Mesenchymal stem cell (in vitro differentiated cells and primary cell): ENCODE measurements around the gene C8G.

Source experiments
- DNase-seq: peaks from one replicate; pipeline ENCODE4 v3.0.0-alpha.2; 2013
- H2AFZ ChIP-seq: one replicate; pipeline ENCODE4 v1.6.1; 2013; ENCODE audit warnings: low read depth, mild to moderate bottlenecking, control low read depth, inconsistent platforms, low read length, moderate library complexity
- H2AK5ac ChIP-seq: 2 replicates; pipeline ENCODE4 v1.6.1; 2013; ENCODE audit warnings: low read length, moderate library complexity, mild to moderate bottlenecking, inconsistent platforms; ENCODE audit not compliant: severe bottlenecking
- H2BK120ac ChIP-seq: one replicate; pipeline ENCODE4 v1.6.1; 2013; ENCODE audit warnings: low read depth, mild to moderate bottlenecking, inconsistent platforms, low read length, moderate library complexity
- H2BK12ac ChIP-seq, 2 experiments: one replicate each; pipeline ENCODE4 v1.6.1; 2013; ENCODE audit warnings: inconsistent platforms in 2 of 2, low read length in 2 of 2, mild to moderate bottlenecking in 2 of 2, moderate library complexity in 2 of 2, control low read depth in 1 of 2
- H2BK15ac ChIP-seq: one replicate; pipeline ENCODE4 v1.6.1; 2013; ENCODE audit warnings: mild to moderate bottlenecking, low read depth, inconsistent platforms; ENCODE audit not compliant: poor library complexity, severe bottlenecking
- H2BK5ac ChIP-seq: 2 replicates; pipeline ENCODE4 v1.6.1; 2013; ENCODE audit warnings: low read depth, mild to moderate bottlenecking, low read length, control low read depth, inconsistent platforms; ENCODE audit not compliant: poor library complexity, severe bottlenecking
- H3K14ac ChIP-seq, 2 experiments: one replicate each; pipeline ENCODE4 v1.6.1; 2013; ENCODE audit warnings: inconsistent platforms in 2 of 2, low read length in 2 of 2, control low read depth in 1 of 2, mild to moderate bottlenecking in 1 of 2, moderate library complexity in 1 of 2
- H3K18ac ChIP-seq, 2 experiments: one replicate each; pipeline ENCODE4 v1.6.1; 2013; ENCODE audit warnings: inconsistent platforms in 2 of 2, low read length in 2 of 2, control low read depth in 1 of 2, low read depth in 1 of 2, mild to moderate bottlenecking in 1 of 2
- H3K23ac ChIP-seq, 2 experiments: one replicate each; pipeline ENCODE4 v1.6.1; 2013; ENCODE audit warnings: inconsistent platforms in 2 of 2, low read length in 2 of 2, mild to moderate bottlenecking in 2 of 2, moderate library complexity in 2 of 2, control low read depth in 1 of 2
- H3K27ac ChIP-seq: 2 replicates; pipeline ENCODE4 v1.5.1; 2013; ENCODE audit warnings: mild to moderate bottlenecking, moderate library complexity, low read length, control low read depth, inconsistent platforms; ENCODE audit not compliant: poor library complexity, severe bottlenecking
- H3K27me3 ChIP-seq, 2 experiments: 2 replicates each; pipeline versions ENCODE4 v1.6.1 to v1.7.0; 2013; ENCODE audit warnings: low read length in 2 of 2, mild to moderate bottlenecking in 2 of 2, moderate library complexity in 2 of 2, control low read depth in 1 of 2, inconsistent platforms in 1 of 2; ENCODE audit not compliant: control insufficient read depth in 1 of 2, insufficient read depth in 1 of 2
- H3K36me3 ChIP-seq, 2 experiments: 2 replicates each; pipeline versions ENCODE4 v1.6.1 to v1.7.0; 2013; ENCODE audit warnings: low read length in 2 of 2, control low read depth in 1 of 2, inconsistent platforms in 1 of 2, low read depth in 1 of 2, mild to moderate bottlenecking in 1 of 2; ENCODE audit not compliant: insufficient read depth in 2 of 2, control insufficient read depth in 1 of 2
- H3K4ac ChIP-seq, 2 experiments: one replicate each; pipeline ENCODE4 v1.6.1; 2013; ENCODE audit warnings: inconsistent platforms in 2 of 2, low read length in 2 of 2, mild to moderate bottlenecking in 2 of 2, moderate library complexity in 2 of 2, control low read depth in 1 of 2, low read depth in 1 of 2
- H3K4me1 ChIP-seq: 2 replicates; pipeline ENCODE4 v1.6.1; 2013; ENCODE audit warnings: low read depth, low read length, control low read depth; ENCODE audit not compliant: control insufficient read depth, insufficient read depth
- H3K4me2 ChIP-seq: 2 replicates; pipeline ENCODE4 v1.6.1; 2013; ENCODE audit warnings: low read length, mild to moderate bottlenecking, inconsistent platforms; ENCODE audit not compliant: poor library complexity, severe bottlenecking
- H3K4me3 ChIP-seq, 2 experiments: 2 replicates each; pipeline versions ENCODE4 v1.5.1 to v1.7.0; 2013; ENCODE audit warnings: low read length in 2 of 2, mild to moderate bottlenecking in 2 of 2, control low read depth in 1 of 2, low read depth in 1 of 2; ENCODE audit not compliant: insufficient read depth in 1 of 2
- H3K79me1 ChIP-seq: replicated peaks from 2 replicates; pipeline ENCODE4 v1.6.1; 2013; ENCODE audit warnings: mild to moderate bottlenecking, control low read depth, low read length, inconsistent platforms; ENCODE audit not compliant: poor library complexity, severe bottlenecking
- H3K9ac ChIP-seq: 2 replicates; pipeline ENCODE4 v1.7.0; 2013; ENCODE audit warnings: mild to moderate bottlenecking, low read length, moderate library complexity
- H3K9me3 ChIP-seq: 2 replicates; pipeline ENCODE4 v1.7.0; 2013; ENCODE audit warnings: mild to moderate bottlenecking, low read length; ENCODE audit not compliant: control insufficient read depth
- H4K8ac ChIP-seq: one replicate; pipeline ENCODE4 v1.6.1; 2013; ENCODE audit warnings: inconsistent platforms, mild to moderate bottlenecking, low read length, moderate library complexity
- H4K91ac ChIP-seq: one replicate; pipeline ENCODE4 v1.6.1; 2013; ENCODE audit warnings: mild to moderate bottlenecking, low read length, inconsistent platforms
- WGBS: methylation state at CpG from one replicate; pipeline ENCODE4 v1.1.7; 2013; ENCODE audit warnings: mixed read lengths; 5-methylcytosine and 5-hydroxymethylcytosine counted together

C8G gene

DNA sequence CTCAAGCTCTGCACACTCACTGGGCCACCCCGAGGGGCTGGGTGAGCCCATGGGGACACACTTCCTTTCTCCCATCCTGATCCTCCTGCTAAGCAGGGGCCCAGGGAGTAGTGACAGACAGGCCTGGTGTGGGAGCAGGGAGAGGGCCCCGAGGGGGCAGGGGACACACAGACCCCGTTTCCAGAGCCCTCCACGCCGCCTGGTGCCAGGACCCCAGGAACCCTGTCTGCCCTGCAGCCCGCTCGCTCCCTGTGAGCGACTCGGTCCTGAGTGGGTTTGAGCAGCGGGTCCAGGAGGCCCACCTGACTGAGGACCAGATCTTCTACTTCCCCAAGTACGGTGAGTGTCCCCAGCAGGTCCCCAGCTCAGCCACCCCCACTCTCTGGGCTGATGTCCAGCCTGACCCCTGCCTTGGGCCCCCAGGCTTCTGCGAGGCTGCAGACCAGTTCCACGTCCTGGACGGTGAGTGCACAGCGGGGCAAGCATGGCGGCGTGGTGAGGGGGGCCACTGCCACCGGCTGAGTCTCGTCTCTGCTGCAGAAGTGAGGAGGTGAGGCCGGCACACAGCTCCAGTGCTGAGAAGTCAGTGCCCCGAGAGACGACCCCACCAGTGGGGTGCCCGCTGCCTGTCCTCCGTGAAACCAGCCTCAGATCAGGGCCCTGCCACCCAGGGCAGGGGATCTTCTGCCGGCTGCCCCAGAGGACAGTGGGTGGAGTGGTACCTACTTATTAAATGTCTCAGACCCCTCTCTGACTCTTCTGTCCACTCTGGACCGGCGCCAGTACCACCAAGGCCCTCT is 1.4 kb downstream of the C8G start:
- Histone ChIP-seq H3K14ac (no peak overlapping the region), H3K9ac (no peak overlapping the region), H3K4me1 (peaks cover 44% of the 10 kb centered on the region), H3K36me3 (peaks cover 15 to 25% of the 10 kb centered on the region in 2 experiments), H3K4ac (no peak overlapping the region), H2BK15ac (no peak overlapping the region), H4K91ac (no peak overlapping the region), H2AK5ac (no peak overlapping the region), H2BK12ac (no peak overlapping the region), H2BK120ac (no peak overlapping the region), H3K79me1 (peaks cover 8% of the 10 kb centered on the region), H3K9me3 (no peaks in the 10 kb centered on the region), H2BK5ac (no peak overlapping the region), H3K27ac (no peak overlapping the region), H3K4me2 (no peak overlapping the region), H2AFZ (no peak overlapping the region), H3K27me3 (no peaks in the 10 kb centered on the region), H3K18ac (no peak overlapping the region), H3K4me3 (no peak overlapping the region), H3K23ac (no peak overlapping the region), H4K8ac (no peak overlapping the region)
- WGBS = 89% methylated on average over 24 of the region's 27 CpGs
- DNase-seq = no peak

- Histone ChIP-seq H3K4me2 (no peak overlapping the region), H3K14ac (no peak overlapping the region), H3K27ac (no peak overlapping the region), H4K8ac (no peak overlapping the region), H2BK5ac (no peak overlapping the region), H3K79me1 (peaks cover 3% of the 10 kb centered on the region), H2BK15ac (no peak overlapping the region), H3K9ac (no peak overlapping the region), H3K4me1 (peaks cover 39% of the 10 kb centered on the region), H2BK12ac (peak overlapping the region in 1 of 2 experiments; percentile 57), H3K23ac (no peak overlapping the region), H3K9me3 (no peaks in the 10 kb centered on the region), H2AK5ac (no peak overlapping the region), H4K91ac (no peak overlapping the region), H3K4me3 (peak overlapping the region in 1 of 2 experiments; percentile 30), H3K4ac (no peak overlapping the region), H2BK120ac (no peak overlapping the region), H3K27me3 (no peaks in the 10 kb centered on the region), H2AFZ (no peak overlapping the region), H3K18ac (no peak overlapping the region), H3K36me3 (peaks cover 7 to 17% of the 10 kb centered on the region in 2 experiments)
- DNase-seq = no peak
- 82% methylated on average over 21 of the region's 26 CpGs for WGBS
Observed at GRCh38 chr9:136947028-136947891, 2.2 kb downstream of the C8G start.

GRCh38 chr9:136947955-136948510 is 3.0 kb downstream of the C8G start:
- Histone ChIP-seq H3K79me1 (no peaks in the 10 kb centered on the region), H3K27ac (no peak overlapping the region), H2BK5ac (no peak overlapping the region), H3K4me3 (no peak overlapping the region), H2AFZ (no peak overlapping the region), H4K8ac (no peak overlapping the region), H3K23ac (no peak overlapping the region), H4K91ac (no peak overlapping the region), H3K14ac (no peak overlapping the region), H3K18ac (no peak overlapping the region), H3K36me3 (peaks cover 0 to 9% of the 10 kb centered on the region in 2 experiments), H2BK120ac (no peak overlapping the region), H2BK15ac (no peak overlapping the region), H3K9ac (no peak overlapping the region), H3K27me3 (no peaks in the 10 kb centered on the region), H2AK5ac (no peak overlapping the region), H2BK12ac (peak overlapping the region in 1 of 2 experiments; percentile 24), H3K9me3 (no peaks in the 10 kb centered on the region), H3K4me1 (peaks cover 31% of the 10 kb centered on the region), H3K4me2 (no peak overlapping the region), H3K4ac (no peak overlapping the region)
- 63% methylated on average over 13 of the region's 15 CpGs for WGBS
- DNase-seq = peak; percentile 23
